Skin of body (tissue), 2 donors: ENCODE measurements around the gene UBE2D2. TPM values are rescaled to one million over a fixed set of nuclear protein-coding genes. Genes with fewer than 3 reads are reported as not detected.
"Not testable (repeated sequence)": the region's sequence is repeated elsewhere in the genome, so short reads cannot be mapped to it uniquely, and the experiment has no call there.

Source experiments
- DNase-seq: peaks from one replicate; lab custom pipeline; 2025; lab: John Stamatoyannopoulos, UW
- total RNA-seq: library from RNA; depleted of rRNA; stranded (reverse); fragments of >200 nt; gene quantifications from one replicate; pipeline ENCODE4 v1.2.3, GENCODE V29; 2014

The UBE2D2 gene
- total RNA-seq, 1 donor from 2014 or later: 69.8 TPM

DNA sequence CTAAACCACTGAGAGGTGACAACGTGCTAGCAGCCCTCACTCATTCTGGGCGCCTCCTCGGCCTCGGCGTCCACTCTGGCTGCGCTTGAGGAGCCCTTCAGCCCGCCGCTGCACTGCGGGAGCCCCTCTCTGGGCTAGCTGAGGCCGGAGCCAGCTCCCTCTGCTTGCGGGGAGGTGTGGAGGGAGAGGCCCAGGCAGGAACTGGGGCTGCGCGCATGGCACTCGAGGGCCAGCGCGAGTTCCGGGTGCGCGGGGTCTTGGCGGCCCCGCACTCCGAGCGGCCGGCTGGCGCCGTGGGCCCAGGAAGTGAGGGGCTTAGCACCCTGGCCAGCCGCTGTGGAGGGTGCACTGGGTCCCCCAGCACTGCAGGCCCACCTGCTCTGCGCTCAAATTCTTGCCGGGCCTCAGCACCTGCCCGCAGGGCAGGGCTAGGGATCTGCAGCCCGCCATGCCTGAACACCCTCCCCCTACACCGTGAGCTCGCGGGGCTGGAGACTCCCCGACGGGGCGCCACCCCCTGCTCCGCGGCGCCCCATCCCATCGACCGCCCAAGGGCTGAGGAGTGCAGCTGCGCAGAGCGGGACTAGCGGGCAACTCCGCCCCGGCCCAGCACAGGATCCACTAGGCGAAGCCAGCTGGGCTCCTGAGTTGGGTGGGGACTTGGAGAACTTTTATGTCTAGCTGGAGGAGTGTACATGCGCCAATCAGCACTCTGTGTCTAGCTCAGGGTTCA is 11.8 kb upstream of the UBE2D2 start:
- no peak for DNase-seq

DNA sequence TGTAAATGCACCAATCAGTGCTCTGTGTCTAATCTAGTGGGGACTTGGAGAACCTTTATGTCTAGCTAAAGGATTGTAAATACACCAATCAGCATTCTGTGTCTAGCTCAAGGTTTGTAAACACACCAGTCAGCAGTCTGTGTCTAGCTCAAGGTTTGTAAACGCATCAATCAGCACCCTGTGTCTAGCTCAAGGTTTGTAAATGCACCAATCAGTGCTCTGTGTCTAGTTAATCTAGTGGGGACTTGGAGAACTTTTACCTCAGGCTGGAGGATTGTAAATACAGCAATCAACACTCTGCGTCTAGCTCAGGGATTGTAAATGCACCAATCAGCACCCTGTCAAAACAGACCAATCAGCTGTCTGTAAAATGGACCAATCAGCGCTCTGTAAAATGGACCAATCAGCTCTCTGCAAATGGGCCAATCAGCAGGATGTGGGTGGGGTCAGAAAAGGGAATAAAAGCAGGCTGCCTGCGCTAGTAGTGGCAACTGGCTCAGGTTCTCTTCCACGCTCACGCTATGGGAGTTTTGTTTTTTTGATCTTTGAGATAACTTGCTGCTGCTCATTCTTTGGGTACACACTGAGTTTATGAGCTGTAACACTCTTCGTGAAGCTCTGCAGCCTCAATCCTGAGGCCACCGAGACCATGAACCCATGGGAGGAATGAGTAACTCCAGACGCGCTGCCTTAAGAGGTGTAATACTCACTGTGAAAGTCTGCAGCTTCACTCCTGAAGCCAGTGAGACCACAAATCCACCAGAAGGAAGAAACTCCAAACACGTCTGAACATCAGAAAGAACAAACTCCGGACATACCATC is 10.9 kb upstream of the UBE2D2 start:
- DNase-seq: not testable (repeated sequence)

DNA sequence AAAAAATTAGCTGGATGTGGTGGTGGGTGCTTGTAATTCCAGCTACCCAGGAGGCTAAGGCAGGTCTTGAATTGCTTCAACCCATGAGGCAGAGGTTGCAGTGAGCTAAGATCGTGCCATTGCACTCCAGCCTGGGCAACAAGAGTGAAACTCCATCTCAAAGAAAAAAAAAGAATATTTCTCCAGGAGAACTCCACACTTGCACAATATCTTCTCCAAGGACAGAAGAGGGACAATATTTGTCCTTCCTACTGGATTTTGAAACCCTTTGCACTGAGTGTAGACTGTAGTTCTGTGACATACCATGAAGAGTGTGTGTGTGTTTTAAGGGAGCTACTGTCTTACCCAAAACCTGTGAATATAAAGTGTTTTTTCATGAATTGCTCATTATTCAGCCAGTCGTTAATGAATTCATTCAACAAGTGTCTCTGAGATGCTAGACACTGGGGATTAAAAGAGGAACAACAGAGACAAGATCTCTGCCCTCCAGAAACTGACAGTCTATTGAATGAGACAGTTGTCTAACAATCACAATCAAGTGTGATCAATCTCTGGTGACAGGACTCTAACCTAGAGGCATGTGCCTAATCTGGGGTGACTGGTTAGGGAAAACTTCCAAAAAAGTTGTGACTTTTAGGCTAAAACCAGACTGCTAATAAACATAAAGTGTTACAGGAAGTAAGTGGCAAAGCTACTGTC is 9.8 kb upstream of the UBE2D2 start:
- DNase-seq: no peak

DNA sequence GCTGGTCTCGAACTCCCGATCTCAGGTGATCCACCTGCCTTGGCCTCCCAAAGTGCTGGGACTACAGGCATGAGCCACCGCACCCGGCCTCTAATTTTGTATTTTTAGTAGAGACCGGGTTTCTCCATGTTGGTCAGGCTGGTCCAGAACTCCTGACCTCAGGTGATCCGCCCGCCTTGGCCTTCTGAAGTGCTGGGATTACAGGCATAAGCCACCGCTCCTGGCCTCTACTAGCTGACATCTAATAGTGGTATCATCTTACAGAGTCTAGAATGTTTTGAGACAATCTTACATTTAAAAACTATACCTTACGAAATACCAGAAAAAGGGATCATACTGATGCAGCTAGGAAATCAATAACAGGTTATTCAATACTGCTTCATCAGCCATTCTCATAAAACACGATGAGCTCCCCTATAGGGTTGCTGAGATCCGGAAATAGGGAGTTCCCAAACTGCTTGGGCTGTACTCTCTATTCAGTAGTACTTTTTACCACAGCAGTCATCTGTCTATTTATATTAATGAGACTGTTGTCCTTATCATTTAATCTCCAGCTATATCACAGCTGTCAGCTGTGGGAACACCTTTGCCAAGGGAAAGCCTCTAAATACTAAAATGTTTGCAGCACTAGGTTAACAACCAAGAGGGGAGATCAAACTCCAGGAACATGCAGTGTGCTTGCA is 8.1 kb upstream of the UBE2D2 start:
- DNase-seq: no peak

DNA sequence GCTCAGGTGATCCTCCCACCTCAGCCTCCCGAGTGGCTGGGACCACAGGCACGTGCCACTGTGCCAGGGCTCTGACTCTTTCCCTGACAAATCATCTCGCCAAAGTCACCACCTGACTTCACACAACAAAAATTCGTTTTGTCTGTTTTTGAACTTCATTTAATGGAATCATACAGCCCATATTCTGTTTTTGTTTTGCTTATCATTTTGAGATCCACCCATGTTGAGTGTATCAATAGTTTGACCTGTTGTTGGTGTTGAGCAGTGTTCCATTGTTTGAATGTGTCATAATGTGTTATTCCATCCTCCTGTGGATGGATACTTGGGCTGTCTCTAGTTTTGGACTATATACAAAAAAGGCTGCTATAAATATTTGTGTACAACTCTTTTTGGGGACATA is 6.9 kb upstream of the UBE2D2 start:
- DNase-seq: no peak

DNA sequence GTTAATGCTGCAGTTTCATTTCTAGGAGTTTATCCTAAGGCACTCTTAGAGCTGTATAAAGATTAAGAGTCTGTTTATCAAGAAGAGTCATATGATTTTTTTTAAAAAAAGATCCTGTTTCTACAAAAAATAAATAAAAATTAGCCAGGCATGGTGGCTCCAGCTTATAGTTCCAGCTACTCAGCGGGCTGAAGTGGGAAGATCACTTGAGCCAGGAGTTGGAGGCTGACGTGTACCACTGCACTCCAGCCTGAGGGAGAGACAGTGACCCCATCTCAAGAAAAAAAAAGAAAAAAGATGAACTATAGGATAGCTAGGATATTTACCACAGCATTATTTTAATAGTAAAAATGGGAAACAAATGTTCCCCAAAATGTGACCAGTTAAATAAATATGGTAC is 3.3 kb upstream of the UBE2D2 start:
- DNase-seq: no peak

DNA sequence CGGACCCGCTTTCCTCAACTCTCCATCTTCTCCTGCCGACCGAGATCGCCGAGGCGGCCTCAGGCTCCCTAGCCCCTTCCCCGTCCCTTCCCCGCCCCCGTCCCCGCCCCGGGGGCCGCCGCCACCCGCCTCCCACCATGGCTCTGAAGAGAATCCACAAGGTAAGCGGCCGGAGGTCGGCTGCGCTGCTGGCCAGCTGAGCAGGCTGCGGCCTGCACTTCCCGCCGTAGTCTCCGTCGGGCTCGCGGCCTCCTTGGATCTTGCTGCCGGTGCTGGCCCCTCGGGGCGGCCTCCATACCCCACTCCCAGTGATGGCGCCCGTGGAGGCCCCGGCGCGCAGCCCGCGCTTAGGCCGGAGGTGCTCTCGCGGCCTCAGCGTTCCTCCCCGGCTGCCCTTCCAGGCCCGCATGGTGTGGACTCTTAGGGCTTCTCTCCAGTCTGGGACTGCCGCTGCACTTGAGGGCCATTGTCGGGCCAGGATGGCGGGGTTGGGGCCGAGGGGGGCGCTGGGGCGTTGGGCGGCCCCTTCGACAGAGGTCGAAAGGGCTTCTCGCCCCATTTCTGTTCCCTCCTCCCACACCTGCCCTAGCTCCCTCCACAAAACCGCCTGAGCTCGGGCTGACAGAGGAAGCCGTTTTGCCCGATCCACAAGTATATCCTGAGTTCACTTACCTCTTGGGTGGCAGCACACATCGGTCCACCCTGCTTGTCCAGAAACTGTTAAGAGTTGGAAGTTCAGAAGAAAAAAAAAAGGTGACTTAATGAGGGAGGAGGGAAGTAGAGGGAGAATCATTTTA is 714 bp downstream of the UBE2D2 start:
- DNase-seq: peak; percentile 7

DNA sequence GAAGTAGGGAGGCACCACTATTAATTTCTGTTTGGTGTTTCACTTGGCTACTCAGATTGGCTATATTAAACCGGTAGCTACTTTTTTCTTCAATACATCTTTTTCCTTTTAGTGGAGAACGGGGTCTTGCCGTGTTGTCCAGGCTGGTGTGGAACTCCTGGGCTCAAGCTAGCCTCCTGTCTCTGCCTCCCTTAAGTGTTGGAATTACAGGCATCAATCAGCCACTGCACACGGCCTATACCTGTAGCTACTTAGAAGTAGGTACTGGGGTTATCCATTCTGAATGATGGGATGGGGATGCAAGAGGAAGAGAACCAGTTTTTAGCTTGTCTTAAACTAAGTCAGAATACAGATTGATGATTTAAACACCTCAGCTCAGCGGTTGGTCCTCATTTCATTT is 1.7 kb downstream of the UBE2D2 start:
- DNase-seq: no peak

DNA sequence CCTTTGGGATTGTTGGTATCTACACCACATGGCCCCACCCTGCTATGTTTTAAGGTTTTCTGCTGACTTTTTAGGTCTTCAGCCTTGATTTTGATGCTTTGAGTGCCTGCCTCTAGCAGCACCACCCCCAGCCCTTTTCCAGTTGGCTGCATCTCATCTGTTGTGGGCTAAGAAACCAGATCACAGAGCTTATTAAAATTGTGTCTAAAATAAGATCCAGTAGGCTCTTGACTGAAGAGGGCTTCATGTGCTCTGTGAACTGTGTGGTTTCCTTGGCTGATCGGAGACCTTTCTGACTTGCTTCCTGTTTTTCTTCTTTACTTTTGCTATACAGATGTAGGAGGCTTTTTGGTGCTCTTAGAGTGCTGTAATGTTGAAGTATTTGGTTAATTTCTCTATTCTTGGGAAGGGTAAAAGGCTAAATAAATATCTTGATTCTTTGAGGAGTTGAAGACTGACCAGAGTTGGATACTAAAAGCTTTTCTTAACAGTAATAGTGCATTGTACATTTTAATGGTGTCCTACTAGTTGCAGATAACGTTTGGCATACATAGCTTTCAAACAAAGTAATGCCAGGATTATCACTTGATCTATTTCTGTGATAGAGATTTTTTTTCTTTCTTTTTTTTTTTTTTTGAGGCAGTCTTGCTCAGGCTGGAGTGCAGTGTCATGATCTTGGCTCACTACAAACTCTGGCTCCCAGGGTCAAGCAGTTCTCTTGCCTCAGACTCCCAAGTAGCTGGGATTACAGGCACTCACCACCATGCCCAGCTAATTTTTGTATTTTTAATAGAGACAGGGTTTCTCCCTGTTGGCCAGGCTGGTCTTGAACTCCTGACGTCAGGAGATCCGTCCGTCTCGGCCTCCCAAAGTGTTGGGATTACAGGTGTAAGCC is 4.5 kb downstream of the UBE2D2 start:
- DNase-seq: peak; percentile 8

DNA sequence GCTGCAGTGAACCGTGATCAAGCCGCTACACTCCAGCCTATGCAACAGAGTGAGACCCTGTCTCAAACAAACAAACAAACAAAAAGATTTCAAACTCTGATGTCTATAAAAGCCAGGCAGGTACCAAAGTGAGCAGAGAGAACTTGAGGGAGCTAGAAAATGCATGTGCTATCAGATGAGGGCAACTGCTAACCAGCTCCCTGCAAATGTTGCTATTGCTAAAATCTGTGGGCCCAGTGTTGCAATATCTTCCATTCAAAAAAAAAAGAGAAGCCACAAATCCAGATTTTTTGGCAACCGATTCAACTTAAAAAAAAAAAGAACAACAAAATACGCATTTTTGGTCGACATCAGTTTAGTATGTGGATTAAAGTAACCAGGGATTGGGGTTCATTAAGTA is 5.5 kb downstream of the UBE2D2 start:
- no peak for DNase-seq

DNA sequence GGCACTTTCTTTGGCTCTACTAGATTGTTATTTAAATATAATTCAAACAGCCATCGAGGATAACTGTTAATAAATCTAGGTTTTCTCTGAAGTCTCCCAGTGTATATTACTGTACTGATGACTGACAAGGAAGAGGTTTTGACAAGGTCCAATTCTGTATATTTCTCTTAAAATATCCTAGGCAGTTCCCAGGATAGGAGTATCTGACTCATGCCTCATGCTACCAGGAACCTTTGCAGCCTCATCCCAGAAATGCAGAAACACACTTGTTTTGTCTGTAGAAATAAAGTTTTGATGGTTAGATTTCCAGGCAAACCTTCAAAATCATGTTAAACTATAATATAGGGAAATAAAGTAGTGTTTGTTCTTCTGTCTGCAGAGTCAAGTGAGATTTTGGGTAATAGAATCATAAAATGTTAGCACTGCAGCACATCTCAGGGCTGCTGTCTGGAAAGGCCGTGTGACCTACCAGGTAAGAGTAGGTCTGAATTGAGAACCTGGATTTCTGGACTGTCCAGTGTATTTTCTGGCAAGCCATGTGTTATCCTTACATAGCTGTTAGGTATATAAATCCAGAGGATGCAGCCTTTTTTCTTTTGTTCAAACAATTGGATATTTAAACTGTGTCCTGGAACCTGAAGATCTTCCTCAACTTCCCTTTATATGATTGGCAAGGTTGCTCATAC is 8.3 kb downstream of the UBE2D2 start:
- DNase-seq: no peak

DNA sequence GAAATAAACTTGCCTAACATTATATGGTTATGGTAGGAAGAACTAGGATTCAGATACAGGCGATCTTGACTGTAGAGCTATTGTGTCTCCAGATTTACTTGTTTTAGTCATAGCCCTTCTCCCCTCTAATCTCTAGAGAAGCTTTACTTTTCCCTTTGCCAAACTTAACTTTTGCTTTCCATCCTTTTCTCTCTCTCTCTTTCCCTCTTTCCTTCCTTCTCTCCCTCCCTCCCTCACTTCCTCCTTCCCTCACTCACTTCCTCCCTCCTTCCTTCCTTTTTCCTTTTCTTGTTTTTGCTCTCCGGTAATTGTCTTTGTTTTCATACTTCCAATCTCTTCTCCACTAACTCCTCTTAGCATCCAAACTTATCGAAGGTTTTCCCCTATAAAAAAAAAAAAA is 10.4 kb downstream of the UBE2D2 start:
- no peak for DNase-seq

DNA sequence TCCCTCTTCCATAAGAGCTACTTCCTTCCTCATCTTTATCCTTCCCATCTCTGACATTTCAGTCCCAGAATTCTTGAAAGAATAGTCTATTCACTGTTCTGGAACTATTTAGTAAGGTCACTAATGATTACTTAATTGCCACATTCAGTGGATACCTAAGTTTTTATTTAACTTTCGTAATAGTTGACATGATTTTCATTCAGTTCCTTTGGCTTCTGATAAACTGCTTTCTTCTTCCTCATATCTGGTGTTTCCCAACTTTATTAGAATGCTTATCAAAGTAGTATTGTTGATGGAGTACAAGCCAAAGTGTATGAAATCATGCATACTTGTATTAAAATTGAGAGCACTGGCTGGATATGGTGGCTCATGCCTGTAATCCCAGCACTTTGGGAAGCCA is 10.8 kb downstream of the UBE2D2 start:
- no peak for DNase-seq

DNA sequence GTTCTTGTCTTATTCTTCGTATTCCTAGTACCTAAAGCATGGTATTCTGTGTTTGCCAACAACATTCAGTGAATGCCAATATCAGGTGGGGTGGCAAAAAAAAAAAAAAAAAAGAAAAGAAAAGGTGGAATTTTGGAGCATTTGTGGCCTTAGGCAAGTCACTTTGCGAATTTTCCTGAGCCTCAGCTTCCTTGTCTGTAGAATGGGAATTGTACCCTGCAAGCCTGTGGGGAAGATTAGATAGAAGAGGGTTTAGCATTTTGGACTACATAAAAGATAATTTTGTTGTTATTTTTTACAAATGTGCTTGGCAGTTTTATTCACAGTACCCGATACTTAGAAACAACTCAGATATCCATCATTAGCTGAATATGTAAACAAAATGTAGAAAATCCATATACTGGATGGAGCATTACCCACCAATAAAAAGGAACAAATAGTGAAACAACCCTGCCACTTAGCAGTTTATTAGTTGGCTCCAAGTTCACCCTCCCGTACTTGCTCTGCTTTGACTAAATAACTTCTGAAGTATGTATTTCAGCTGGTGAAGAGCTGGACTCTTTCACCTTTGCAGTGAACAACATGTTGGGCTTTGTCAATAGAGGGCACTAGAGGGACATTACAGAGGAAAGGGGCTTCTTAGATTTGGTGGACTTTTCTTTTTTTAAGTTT is 13.6 kb downstream of the UBE2D2 start:
- no peak for DNase-seq

DNA sequence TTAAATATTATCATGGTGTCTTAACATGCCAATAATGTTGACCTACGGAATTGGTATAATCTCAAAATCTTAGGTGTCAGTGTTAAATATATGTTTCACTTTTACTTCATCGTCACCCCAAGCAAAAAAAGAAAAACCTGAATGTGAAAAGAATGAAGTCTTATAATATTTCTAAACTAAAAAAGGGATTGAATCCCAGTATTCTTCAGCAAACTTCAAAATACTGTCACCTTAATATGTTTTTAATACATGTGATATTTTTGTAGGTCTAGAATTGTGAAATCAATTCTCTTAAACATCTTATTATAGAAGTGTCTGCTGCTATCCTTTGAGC is 14.1 kb downstream of the UBE2D2 start:
- no peak for DNase-seq

DNA sequence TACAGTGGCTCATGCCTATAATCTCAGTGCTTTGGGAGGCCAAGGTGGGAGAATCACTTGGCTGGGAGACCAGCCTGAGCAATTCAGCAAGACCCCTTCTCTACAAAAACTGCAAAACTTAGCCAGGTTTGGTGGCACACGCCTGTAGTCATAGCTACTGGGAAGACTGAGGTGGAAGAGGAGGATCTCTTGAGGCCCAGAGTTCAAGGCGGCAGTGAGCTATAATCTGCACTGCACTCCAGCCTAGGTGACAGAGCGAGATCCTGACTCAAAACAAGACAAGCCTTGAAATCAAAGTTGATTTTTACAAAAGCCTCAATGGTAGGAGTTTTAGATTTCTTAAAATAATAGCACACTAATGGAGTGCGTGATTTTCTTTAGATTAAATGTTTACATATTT is 14.6 kb downstream of the UBE2D2 start:
- no peak for DNase-seq

DNA sequence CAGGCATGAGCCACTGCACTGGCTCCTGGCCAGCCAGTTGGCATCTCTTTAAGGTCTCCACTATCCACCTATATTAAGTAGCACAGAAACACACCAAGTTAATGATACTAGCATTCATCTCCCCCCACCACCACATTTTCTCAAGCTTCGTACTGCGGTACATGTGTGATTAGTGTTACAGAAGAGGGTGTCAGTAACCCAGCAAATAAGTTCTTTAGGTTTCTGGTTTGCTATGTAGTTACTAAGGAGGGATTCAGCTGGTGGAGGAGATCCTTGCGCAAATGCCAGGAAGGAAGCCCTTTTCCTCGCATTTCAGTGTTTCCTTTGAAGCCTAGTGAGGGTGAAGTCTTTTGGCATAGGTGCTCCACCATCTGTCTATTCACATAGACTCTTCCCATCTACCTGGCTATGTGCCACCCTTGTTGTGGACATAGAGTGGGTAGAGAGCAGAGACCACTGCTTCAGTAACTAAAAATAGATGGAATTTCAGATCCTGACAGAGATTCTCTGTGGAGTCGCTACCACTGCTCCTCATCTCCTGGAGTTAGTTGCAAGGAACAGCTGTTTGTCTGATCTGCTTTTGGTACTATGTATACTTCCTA is 16.7 kb downstream of the UBE2D2 start:
- no peak for DNase-seq

DNA sequence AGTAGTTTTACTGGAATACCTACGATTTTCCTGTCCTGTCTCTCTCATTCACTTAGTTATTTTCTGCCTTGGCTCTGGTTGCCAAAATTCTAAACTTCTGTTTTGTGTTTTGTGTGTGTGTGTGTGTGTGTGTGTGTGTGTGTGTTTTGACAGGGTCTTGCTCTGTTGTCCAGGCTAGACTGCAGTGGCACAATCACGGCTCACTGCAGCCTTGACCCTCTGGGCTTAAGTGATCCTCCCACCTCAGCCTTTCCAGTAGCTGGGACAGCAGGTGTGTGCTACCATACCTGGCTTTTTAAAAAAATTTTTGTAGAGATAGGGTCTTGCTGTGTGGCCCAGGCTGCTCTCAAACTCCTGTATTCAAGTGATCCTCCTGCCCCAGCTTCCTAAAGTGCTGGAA is 17.2 kb downstream of the UBE2D2 start:
- DNase-seq: no peak
